Measurements from ENCODE around the gene SCT. TPM values are rescaled to one million over a fixed set of nuclear protein-coding genes. Genes with fewer than 3 reads are reported as not detected.

The SCT gene
- total RNA-seq, 1 experiment from 2014 or later, result not detected

- no peak for DNase-seq (ENCODE audit: low spot score)
Observed at GRCh38 chr11:611001-611996, 15.7 kb downstream of the SCT start.

- no peak for DNase-seq (ENCODE audit: low spot score)
Observed at GRCh38 chr11:610146-610801, 16.7 kb downstream of the SCT start.

- DNase-seq (ENCODE audit: low spot score), result no peak
Observed at GRCh38 chr11:609341-609811, 17.6 kb downstream of the SCT start.

- DNase-seq (ENCODE audit: low spot score), result no peak
Observed at GRCh38 chr11:608791-609251, 18.2 kb downstream of the SCT start.

- DNase-seq (ENCODE audit: low spot score), result no peak
Observed at GRCh38 chr11:607971-608659, 18.9 kb downstream of the SCT start.

GRCh38 chr11:607020-607780 lies 19.8 kb downstream of the SCT start:
- DNase-seq (ENCODE audit: low spot score), result no peak

- peak; percentile 95 for DNase-seq (ENCODE audit: low spot score)
Observed at GRCh38 chr11:606245-606644, 20.7 kb downstream of the SCT start.

GRCh38 chr11:605286-606129 lies 21.5 kb downstream of the SCT start:
- DNase-seq (ENCODE audit: low spot score), result peak; percentile 20

GRCh38 chr11:603154-603553 lies 23.8 kb downstream of the SCT start:
- no peak for DNase-seq (ENCODE audit: low spot score)

GRCh38 chr11:601573-602245 lies 25.3 kb downstream of the SCT start:
- no peak for DNase-seq (ENCODE audit: low spot score)

- DNase-seq (ENCODE audit: low spot score), result no peak
Observed at GRCh38 chr11:598005-598680, 28.8 kb downstream of the SCT start.

GRCh38 chr11:597166-597725 lies 29.7 kb downstream of the SCT start:
- DNase-seq (ENCODE audit: low spot score), result no peak

GRCh38 chr11:596374-596773 lies 30.6 kb downstream of the SCT start:
- no peak for DNase-seq (ENCODE audit: low spot score)

GRCh38 chr11:595400-595799 lies 31.6 kb downstream of the SCT start:
- no peak for DNase-seq (ENCODE audit: low spot score)

GRCh38 chr11:593347-593746 lies 33.6 kb downstream of the SCT start:
- no peak for DNase-seq (ENCODE audit: low spot score)

GRCh38 chr11:592918-593317 lies 34.1 kb downstream of the SCT start:
- DNase-seq (ENCODE audit: low spot score), result no peak

GRCh38 chr11:592501-592900 lies 34.5 kb downstream of the SCT start:
- no peak for DNase-seq (ENCODE audit: low spot score)

GRCh38 chr11:590997-591396 lies 36.0 kb downstream of the SCT start:
- DNase-seq (ENCODE audit: low spot score), result no peak

GRCh38 chr11:589798-590197 lies 37.2 kb downstream of the SCT start:
- no peak for DNase-seq (ENCODE audit: low spot score)
